Panc1 (cell line): Measurements from ENCODE around the gene CLNK. TPM values are rescaled to one million over a fixed set of nuclear protein-coding genes. Genes with fewer than 3 reads are reported as not detected.

Experiments
- ATAC-seq: fragments of 200-7000 bp; cut with Tn5 transposase; 2 replicates; pipeline ENCODE4 v1.9.1; 2020; ENCODE audit warnings: mild to moderate bottlenecking, moderate library complexity
- BruUV-seq: library from RNA; stranded (reverse); fragments of 400-500 nt; replicated peaks from 2 replicates; lab custom pipeline; 2021; lab: Mats Ljungman, UMichigan
- CTCF ChIA-PET: fragments of 300-600 bp; sonication (Branson Sonifier 250); formaldehyde crosslinking; loops from one replicate; lab custom pipeline; 2022; ENCODE audit warnings: antibody characterized with exemption; lab: Charles Lee
- POLR2A ChIA-PET: fragments of 300-600 bp; sonication (Branson Sonifier 250); formaldehyde crosslinking; loops from one replicate; lab custom pipeline; 2022; ENCODE audit warnings: antibody characterized with exemption; lab: Charles Lee
- DNase-seq: peaks from one replicate; pipeline ENCODE4 v3.0.0-alpha.2; 2010; ENCODE audit warnings: low read depth, low spot score
- H3K27ac ChIP-seq: 2 replicates; pipeline ENCODE4 v1.5.1; 2011; ENCODE audit warnings: mild to moderate bottlenecking, low read length, inconsistent platforms
- H3K27me3 ChIP-seq: fragments of 200-500 bp; sonication (Bioruptor generic); 2 replicates; pipeline ENCODE4 v1.6.0; 2014; ENCODE audit warnings: low read length, inconsistent platforms; ENCODE audit not compliant: control insufficient read depth, insufficient read depth
- H3K36me3 ChIP-seq: fragments of 200-500 bp; sonication (Bioruptor generic); 2 replicates; pipeline ENCODE4 v1.5.1; 2014; ENCODE audit warnings: inconsistent platforms, mild to moderate bottlenecking, low read length, moderate library complexity; ENCODE audit not compliant: control insufficient read depth, insufficient read depth
- H3K4me1 ChIP-seq: 2 replicates; pipeline ENCODE4 v1.5.1; 2011; ENCODE audit warnings: inconsistent platforms, mild to moderate bottlenecking, low read length, moderate library complexity; ENCODE audit not compliant: control insufficient read depth, insufficient read depth
- H3K4me3 ChIP-seq, 2 experiments: 2 replicates each; pipeline ENCODE4 v1.5.1; 2011 to 2012; ENCODE audit warnings: low read depth in 2 of 2, low read length in 2 of 2, mild to moderate bottlenecking in 2 of 2, inconsistent platforms in 1 of 2, moderate library complexity in 1 of 2
- H3K9me3 ChIP-seq: fragments of 200-500 bp; sonication (Bioruptor generic); 2 replicates; pipeline ENCODE4 v1.5.1; 2014; ENCODE audit warnings: low read depth, mild to moderate bottlenecking, inconsistent platforms, low read length, moderate library complexity; ENCODE audit not compliant: control insufficient read depth, insufficient read depth
- POLR2AphosphoS5 ChIP-seq: IDR thresholded peaks from 2 replicates; pipeline ENCODE4 v1.6.1; 2012; ENCODE audit warnings: mild to moderate bottlenecking, low read depth, low read length, moderate library complexity
- REST ChIP-seq, 2 experiments: IDR thresholded peaks; 2 replicates each; pipeline ENCODE4 v1.6.1; 2011 to 2012; ENCODE audit warnings: low read depth in 2 of 2, control low read depth in 1 of 2, low read length in 1 of 2, mild to moderate bottlenecking in 1 of 2, moderate library complexity in 1 of 2; ENCODE audit not compliant: insufficient read depth in 1 of 2
- SIN3A ChIP-seq: IDR thresholded peaks from 2 replicates; pipeline ENCODE4 v1.6.1; 2012; ENCODE audit warnings: low read depth, mild to moderate bottlenecking, low read length, moderate library complexity, borderline replicate concordance; ENCODE audit not compliant: insufficient read depth
- TCF7L2 ChIP-seq: IDR thresholded peaks from 2 replicates; pipeline ENCODE4 v1.6.1; 2011; ENCODE audit warnings: mild to moderate bottlenecking, low read depth, low read length, inconsistent platforms
- in situ Hi-C: cut with HindIII; loops from 2 replicates; pipeline ENCODE4 v1.10.0; 2016; ENCODE audit warnings: low sequenced_read_pairs, low pct_unique_long_range_greater_than_20kb
- intact Hi-C: fragments of 100-400 bp; cut with micrococcal nuclease; formaldehyde crosslinking; loops from one replicate; pipeline ENCODE4 v1.10.0; 2022; ENCODE audit not compliant: unreplicated experiment
- total RNA-seq: library from RNA; stranded (reverse); gene quantifications from one replicate; pipeline ENCODE4 v1.2.1, GENCODE V29; 2021; ENCODE audit not compliant: unreplicated experiment
- TF ChIP-seq, protein P1 (sequence below): fragments of 450-650 bp; IDR thresholded peaks from 2 replicates; pipeline ENCODE4 v1.5.1; 2017; ENCODE audit warnings: mild to moderate bottlenecking

CLNK gene
- total RNA-seq, 1 experiment from 2014 or later, result not detected

DNA sequence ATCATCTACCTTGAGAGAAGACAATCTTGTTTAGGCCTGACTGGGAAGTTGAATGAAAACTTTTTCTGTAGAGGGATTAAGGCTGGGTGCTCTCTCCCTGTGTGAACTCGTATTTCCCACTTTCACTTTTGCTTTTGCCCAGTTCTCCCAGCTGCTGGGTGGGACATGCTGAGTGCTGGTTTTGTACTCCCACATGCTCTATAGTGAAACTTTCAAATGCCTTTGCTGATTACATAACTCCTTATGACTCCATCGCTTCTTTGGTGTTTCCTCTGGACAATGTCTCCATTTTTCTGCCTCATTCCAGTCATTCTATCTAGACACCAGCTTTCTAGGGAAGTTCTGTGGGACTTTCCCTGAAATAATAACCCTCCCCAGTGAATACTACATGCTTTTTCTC lies 100.5 kb downstream of the CLNK start:
- intact Hi-C loops, result no loop called here

GRCh38 chr4:10582951-10583350 lies 101.6 kb downstream of the CLNK start:
- DNase-seq, result no peak
- ATAC-seq, result no peak
- Histone ChIP-seq H3K27ac (no peak overlapping the region), H3K4me3 (no peak overlapping the region), H3K27me3 (no peaks in the 10 kb centered on the region), H3K36me3 (no peaks in the 10 kb centered on the region), H3K4me1 (no peaks in the 10 kb centered on the region), H3K9me3 (no peaks in the 10 kb centered on the region)
- ChIA-PET POLR2A (no interaction called here), CTCF (no interaction called here)
- BruUV-seq, result no TSS peak
- TF ChIP-seq REST (IDR thresholded peaks at IDR 0.05; ENCODE audit: insufficient read depth in 1 of 2, low read depth in 2 of 2, low read length in 1 of 2) (no peak), TCF7L2 (no peak), POLR2AphosphoS5 (no peak), SIN3A (no peak)
- TF ChIP-seq, protein P1, sequence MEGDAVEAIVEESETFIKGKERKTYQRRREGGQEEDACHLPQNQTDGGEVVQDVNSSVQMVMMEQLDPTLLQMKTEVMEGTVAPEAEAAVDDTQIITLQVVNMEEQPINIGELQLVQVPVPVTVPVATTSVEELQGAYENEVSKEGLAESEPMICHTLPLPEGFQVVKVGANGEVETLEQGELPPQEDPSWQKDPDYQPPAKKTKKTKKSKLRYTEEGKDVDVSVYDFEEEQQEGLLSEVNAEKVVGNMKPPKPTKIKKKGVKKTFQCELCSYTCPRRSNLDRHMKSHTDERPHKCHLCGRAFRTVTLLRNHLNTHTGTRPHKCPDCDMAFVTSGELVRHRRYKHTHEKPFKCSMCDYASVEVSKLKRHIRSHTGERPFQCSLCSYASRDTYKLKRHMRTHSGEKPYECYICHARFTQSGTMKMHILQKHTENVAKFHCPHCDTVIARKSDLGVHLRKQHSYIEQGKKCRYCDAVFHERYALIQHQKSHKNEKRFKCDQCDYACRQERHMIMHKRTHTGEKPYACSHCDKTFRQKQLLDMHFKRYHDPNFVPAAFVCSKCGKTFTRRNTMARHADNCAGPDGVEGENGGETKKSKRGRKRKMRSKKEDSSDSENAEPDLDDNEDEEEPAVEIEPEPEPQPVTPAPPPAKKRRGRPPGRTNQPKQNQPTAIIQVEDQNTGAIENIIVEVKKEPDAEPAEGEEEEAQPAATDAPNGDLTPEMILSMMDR, result no peak
- intact Hi-C loops, result loop anchor here (2.0 kb wide), 1 partner anchor 846 kb away; the partner anchor contains the start of gene HS3ST1
- in situ Hi-C loops, result no loop called here

More for the DNA sequence above, 100.5 kb downstream of the CLNK start:
- POLR2A ChIA-PET, result no interaction called here
- in situ Hi-C loops, result no loop called here
- peak; percentile 65; the same call in 1 of the 2 replicates for ATAC-seq
- no peak for DNase-seq
- TF ChIP-seq TCF7L2 (no peak), SIN3A (no peak), POLR2AphosphoS5 (no peak), REST (IDR thresholded peaks at IDR 0.05; ENCODE audit: insufficient read depth in 1 of 2, low read depth in 2 of 2, low read length in 1 of 2) (no peak)
- no peak overlapping the region for H3K27ac ChIP-seq
- no peaks in the 10 kb centered on the region for H3K4me1 ChIP-seq
- H3K4me3 ChIP-seq, result peak overlapping the region in 1 of 2 experiments; percentile 24; a peak in 1 of 4 replicates
- no peaks in the 10 kb centered on the region for H3K27me3 ChIP-seq
- no peaks in the 10 kb centered on the region for H3K36me3 ChIP-seq
- no TSS peak for BruUV-seq
- CTCF ChIA-PET, result no interaction called here
- no peaks in the 10 kb centered on the region for H3K9me3 ChIP-seq
